HEK293 (cell line): ENCODE data around the gene MCCC2.

Experiments used
- CTCF ChIA-PET: fragments of 350-600 bp; formaldehyde crosslinking; extraction: SDS; loops from one replicate; lab custom pipeline; 2021; ENCODE audit warnings: antibody characterized with exemption; lab: Yijun Ruan, JAX
- POLR2A ChIA-PET: fragments of 300-600 bp; formaldehyde crosslinking; extraction: SDS; loops from one replicate; lab custom pipeline; 2020; ENCODE audit warnings: antibody characterized with exemption, inconsistent platforms; lab: Yijun Ruan, JAX
- H3K27ac ChIP-seq: fragments of 200-500 bp; sonication (Bioruptor generic); 2 replicates; pipeline ENCODE4 v1.5.1; 2014; ENCODE audit warnings: low read depth, low read length, control low read depth, inconsistent platforms; ENCODE audit errors: extremely low read depth
- H3K36me3 ChIP-seq, 2 experiments: fragments of 200-500 bp in 1 of 2; sonication (Bioruptor generic) in 1 of 2; 1 replicate in 1 of 2; 2 replicates in 1 of 2; pipeline ENCODE4 v1.5.1; 2014 to 2017; ENCODE audit warnings: inconsistent platforms in 2 of 2, low read length in 2 of 2; ENCODE audit not compliant: control insufficient read depth in 2 of 2, insufficient read depth in 1 of 2
- H3K4me1 ChIP-seq: fragments of 200-500 bp; sonication (Bioruptor generic); 2 replicates; pipeline ENCODE4 v1.5.1; 2014; ENCODE audit warnings: mild to moderate bottlenecking, low read length, inconsistent platforms; ENCODE audit not compliant: control insufficient read depth, insufficient read depth
- H3K4me3 ChIP-seq: 2 replicates; pipeline ENCODE4 v1.5.1; 2011; ENCODE audit warnings: low read depth, mild to moderate bottlenecking, control low read depth, low read length, moderate library complexity
- H3K9me3 ChIP-seq: fragments of 200-500 bp; sonication (Bioruptor generic); 2 replicates; pipeline ENCODE4 v1.5.1; 2014; ENCODE audit warnings: low read depth, low read length, inconsistent platforms; ENCODE audit not compliant: control insufficient read depth, insufficient read depth
- BCL11B ChIP-seq: fragments of 450-650 bp; formaldehyde crosslinking; IDR thresholded peaks from 2 replicates; pipeline ENCODE4 v1.5.1; 2016; ENCODE audit warnings: low read depth, missing biosample characterization, missing genetic modification characterization
- GLI4 ChIP-seq: fragments of 450-650 bp; formaldehyde crosslinking; IDR thresholded peaks from 2 replicates; pipeline ENCODE4 v1.5.1; 2016; ENCODE audit warnings: missing biosample characterization, missing genetic modification characterization
- GLIS1 ChIP-seq: fragments of 450-650 bp; formaldehyde crosslinking; IDR thresholded peaks from 2 replicates; pipeline ENCODE4 v1.5.1; 2016; ENCODE audit warnings: missing biosample characterization, missing genetic modification characterization
- KLF17 ChIP-seq: fragments of 450-650 bp; formaldehyde crosslinking; IDR thresholded peaks from 2 replicates; pipeline ENCODE4 v1.5.1; 2016; ENCODE audit warnings: missing biosample characterization, missing genetic modification characterization
- KLF8 ChIP-seq: fragments of 450-650 bp; formaldehyde crosslinking; IDR thresholded peaks from 2 replicates; pipeline ENCODE4 v1.5.1; 2016; ENCODE audit warnings: missing biosample characterization, missing genetic modification characterization
- MZF1 ChIP-seq: fragments of 450-650 bp; formaldehyde crosslinking; IDR thresholded peaks from 2 replicates; pipeline ENCODE4 v1.5.1; 2017; ENCODE audit warnings: missing biosample characterization, missing genetic modification characterization, borderline replicate concordance
- SALL2 ChIP-seq: fragments of 450-650 bp; formaldehyde crosslinking; IDR thresholded peaks from 2 replicates; pipeline ENCODE4 v1.5.0; 2017; ENCODE audit warnings: missing biosample characterization, mild to moderate bottlenecking, missing genetic modification characterization, borderline replicate concordance
- SP2 ChIP-seq: fragments of 450-650 bp; formaldehyde crosslinking; IDR thresholded peaks from 2 replicates; pipeline ENCODE4 v1.5.1; 2016; ENCODE audit warnings: missing biosample characterization, missing genetic modification characterization
- TCF7L2 ChIP-seq: IDR thresholded peaks from 2 replicates; pipeline ENCODE4 v1.6.1; 2011; ENCODE audit warnings: low read depth, mild to moderate bottlenecking, inconsistent platforms, low read length, moderate library complexity, borderline replicate concordance
- TRIM28 ChIP-seq: IDR thresholded peaks from 2 replicates; pipeline ENCODE4 v1.6.1; 2011; ENCODE audit warnings: low read length, control low read depth, borderline replicate concordance
- ZBTB20 ChIP-seq: fragments of 450-650 bp; formaldehyde crosslinking; IDR thresholded peaks from 2 replicates; pipeline ENCODE4 v1.5.1; 2016; ENCODE audit warnings: missing biosample characterization, missing genetic modification characterization
- ZBTB8A ChIP-seq: fragments of 450-650 bp; formaldehyde crosslinking; IDR thresholded peaks from 2 replicates; pipeline ENCODE4 v1.5.1; 2016; ENCODE audit warnings: missing biosample characterization, missing genetic modification characterization
- ZFP41 ChIP-seq: fragments of 450-650 bp; formaldehyde crosslinking; IDR thresholded peaks from 2 replicates; pipeline ENCODE4 v1.5.1; 2016; ENCODE audit warnings: missing biosample characterization, missing genetic modification characterization, borderline replicate concordance
- ZNF132 ChIP-seq: fragments of 450-650 bp; formaldehyde crosslinking; IDR thresholded peaks from 2 replicates; pipeline ENCODE4 v1.5.1; 2017; ENCODE audit warnings: missing biosample characterization, missing genetic modification characterization, borderline replicate concordance
- ZNF2 ChIP-seq: fragments of 450-650 bp; formaldehyde crosslinking; IDR thresholded peaks from 2 replicates; pipeline ENCODE4 v1.5.1; 2016; ENCODE audit warnings: missing biosample characterization, missing genetic modification characterization
- ZNF202 ChIP-seq: fragments of 450-650 bp; formaldehyde crosslinking; IDR thresholded peaks from 2 replicates; pipeline ENCODE4 v1.5.1; 2016; ENCODE audit warnings: missing biosample characterization, missing genetic modification characterization, borderline replicate concordance
- ZNF221 ChIP-seq: fragments of 450-650 bp; formaldehyde crosslinking; IDR thresholded peaks from 2 replicates; pipeline ENCODE4 v1.5.1; 2017; ENCODE audit warnings: missing biosample characterization, missing genetic modification characterization, borderline replicate concordance
- ZNF239 ChIP-seq: fragments of 450-650 bp; formaldehyde crosslinking; IDR thresholded peaks from 2 replicates; pipeline ENCODE4 v1.5.1; 2016; ENCODE audit warnings: missing biosample characterization, missing genetic modification characterization
- ZNF24 ChIP-seq: fragments of 450-650 bp; formaldehyde crosslinking; IDR thresholded peaks from 2 replicates; pipeline ENCODE4 v1.5.1; 2016; ENCODE audit warnings: missing biosample characterization, missing genetic modification characterization
- ZNF248 ChIP-seq: fragments of 450-650 bp; formaldehyde crosslinking; IDR thresholded peaks from 2 replicates; pipeline ENCODE4 v1.5.1; 2017; ENCODE audit warnings: missing biosample characterization, missing genetic modification characterization
- ZNF311 ChIP-seq: fragments of 450-650 bp; formaldehyde crosslinking; IDR thresholded peaks from 2 replicates; pipeline ENCODE4 v1.5.1; 2017; ENCODE audit warnings: missing biosample characterization, missing genetic modification characterization, borderline replicate concordance
- ZNF366 ChIP-seq: fragments of 450-650 bp; formaldehyde crosslinking; conservative IDR thresholded peaks from 2 replicates; pipeline ENCODE4 v1.5.1; 2016; ENCODE audit warnings: missing biosample characterization, missing genetic modification characterization
- ZNF398 ChIP-seq: fragments of 450-650 bp; formaldehyde crosslinking; IDR thresholded peaks from 2 replicates; pipeline ENCODE4 v1.5.1; 2017; ENCODE audit warnings: missing biosample characterization, missing genetic modification characterization
- ZNF488 ChIP-seq: fragments of 450-650 bp; formaldehyde crosslinking; IDR thresholded peaks from 2 replicates; pipeline ENCODE4 v1.5.1; 2016; ENCODE audit warnings: missing biosample characterization, missing genetic modification characterization
- ZNF513 ChIP-seq: fragments of 450-650 bp; IDR thresholded peaks from 2 replicates; pipeline ENCODE4 v1.5.1; 2018; ENCODE audit warnings: missing biosample characterization, missing genetic modification characterization
- ZNF600 ChIP-seq: fragments of 450-650 bp; formaldehyde crosslinking; IDR thresholded peaks from 2 replicates; pipeline ENCODE4 v1.5.1; 2016; ENCODE audit warnings: missing biosample characterization, missing genetic modification characterization
- ZNF623 ChIP-seq: fragments of 450-650 bp; formaldehyde crosslinking; IDR thresholded peaks from 2 replicates; pipeline ENCODE4 v1.5.1; 2016; ENCODE audit warnings: missing biosample characterization, missing genetic modification characterization
- ZNF624 ChIP-seq: fragments of 450-650 bp; formaldehyde crosslinking; IDR thresholded peaks from 2 replicates; pipeline ENCODE4 v1.5.1; 2017; ENCODE audit warnings: missing biosample characterization, missing genetic modification characterization
- ZNF692 ChIP-seq: fragments of 450-650 bp; formaldehyde crosslinking; IDR thresholded peaks from 2 replicates; pipeline ENCODE4 v1.5.1; 2016; ENCODE audit warnings: missing biosample characterization, missing genetic modification characterization
- ZSCAN30 ChIP-seq: fragments of 450-650 bp; IDR thresholded peaks from 2 replicates; pipeline ENCODE4 v1.5.1; 2018; ENCODE audit warnings: missing biosample characterization, mild to moderate bottlenecking, missing genetic modification characterization, moderate library complexity

Gene MCCC2

GRCh38 chr5:71693828-71694427, 106.8 kb downstream of the MCCC2 start (continued):
- TF ChIP-seq ZBTB8A (tag by site-specific recombination) (0 out of 2 replicates have a peak, but pooled peaks have one; percentile 9), MZF1 (tag by site-specific recombination) (peak; percentile 70), SP2 (tag by site-specific recombination) (no peak), ZNF600 (peak; percentile 89), TCF7L2 (no peak), ZNF221 (tag by site-specific recombination) (no peak), GLIS1 (tag by site-specific recombination) (peak; percentile 52; the same call in 1 of the 2 replicates), ZBTB20 (no peak), ZNF311 (no peak), ZNF24 (tag by site-specific recombination) (peak; percentile 40; the same call in 1 of the 2 replicates), KLF8 (tag by site-specific recombination) (no peak), ZNF366 (tag by site-specific recombination) (no peak; the same call in 1 of the 2 replicates), ZNF692 (tag by site-specific recombination) (no peak), ZNF248 (tag by site-specific recombination) (no peak), KLF17 (tag by site-specific recombination) (no peak)

- CTCF ChIA-PET, result interaction anchor here (0.6 to 1.4 kb wide), 2 partner anchors 17 to 219 kb away, joined by 4 read pairs; no protein-coding TSS in a partner anchor
Measured at GRCh38 chr5:71695071-71695470, 107.9 kb downstream of the MCCC2 start.

More at GRCh38 chr5:71695071-71695470, 107.9 kb downstream of the MCCC2 start:
- POLR2A ChIA-PET, result no interaction called here
- H3K9me3 ChIP-seq, result no peaks in the 10 kb centered on the region
- no peak overlapping the region for H3K27ac ChIP-seq
- H3K4me3 ChIP-seq, result no peak overlapping the region
- H3K36me3 ChIP-seq, result no peaks in the 10 kb centered on the region
- H3K4me1 ChIP-seq, result peaks cover 11% of the 10 kb centered on the region
- no peak for TF ChIP-seq BCL11B (tag by site-specific recombination)
- TF ChIP-seq ZSCAN30 (tag by site-specific recombination), result no peak
- TF ChIP-seq ZNF398 (tag by site-specific recombination), result no peak
- TF ChIP-seq ZNF132 (tag by site-specific recombination), result no peak
- no peak for TF ChIP-seq ZNF2 (tag by site-specific recombination)
- no peak for TF ChIP-seq GLI4 (tag by site-specific recombination)
- TF ChIP-seq ZNF624, result no peak
- no peak for TF ChIP-seq SALL2 (tag by site-specific recombination)
- no peak for TF ChIP-seq ZFP41 (tag by site-specific recombination)
- no peak for TF ChIP-seq ZNF366 (tag by site-specific recombination)
- TF ChIP-seq ZNF513 (tag by site-specific recombination), result no peak
- TF ChIP-seq ZNF202 (tag by site-specific recombination), result no peak
- no peak for TF ChIP-seq ZNF488 (tag by site-specific recombination)
- TF ChIP-seq ZNF623 (tag by site-specific recombination), result no peak
- TF ChIP-seq ZNF239, result no peak
- no peak for TF ChIP-seq TRIM28
